Transverse colon (tissue), 4 donors: ENCODE results near the gene SCN4B. TPM values are rescaled to one million over a fixed set of nuclear protein-coding genes. Genes with fewer than 3 reads are reported as not detected.

Experiments used
- DNase-seq: peaks from one replicate; pipeline ENCODE4 v3.0.0-alpha.2; 2019
- H3K27ac ChIP-seq, 4 donors: fragments of 200-600 bp; sonication (generic); 2 replicates each; pipeline ENCODE4 v1.5.1; 2016 to 2018; ENCODE audit warnings: inconsistent platforms in 4 of 4
- H3K27me3 ChIP-seq: fragments of 200-600 bp; sonication (generic); 2 replicates; pipeline ENCODE4 v1.5.1; 2017; ENCODE audit warnings: inconsistent platforms
- H3K36me3 ChIP-seq, 4 donors: fragments of 200-600 bp; sonication (generic); 2 replicates each; pipeline ENCODE4 v1.5.1; 2017 to 2019; ENCODE audit warnings: inconsistent platforms in 4 of 4
- H3K4me1 ChIP-seq, 4 donors: fragments of 200-600 bp; sonication (generic); 2 replicates each; pipeline ENCODE4 v1.5.1; 2017 to 2020; ENCODE audit warnings: inconsistent platforms in 4 of 4
- H3K4me3 ChIP-seq, 4 donors: fragments of 200-600 bp; sonication (generic); 1 replicate in 1 of 4; 2 replicates in 3 of 4; pipeline versions ENCODE4 v1.5.1 to v1.6.1; 2017 to 2019; ENCODE audit warnings: inconsistent platforms in 4 of 4
- H3K9me3 ChIP-seq, 2 donors: fragments of 200-600 bp; sonication (generic); 2 replicates each; pipeline ENCODE4 v1.5.1; 2017 to 2019; ENCODE audit warnings: inconsistent platforms in 2 of 2
- EP300 ChIP-seq: sonication (generic); formaldehyde crosslinking; IDR thresholded peaks from one replicate; pipeline ENCODE4 v1.6.1; 2017; ENCODE audit warnings: antibody characterized with exemption, low read depth
- POLR2A ChIP-seq: fragments of 450-650 bp; IDR thresholded peaks from one replicate; pipeline ENCODE4 v1.6.1; 2016; ENCODE audit warnings: antibody characterized with exemption, mild to moderate bottlenecking, moderate library complexity
- POLR2AphosphoS5 ChIP-seq, 3 donors: sonication (generic); formaldehyde crosslinking; IDR thresholded peaks; one replicate each; pipeline ENCODE4 v1.6.1; 2016; ENCODE audit warnings: antibody characterized with exemption in 3 of 3
- WGBS, 2 donors: methylation state at CpG; one replicate each; pipeline ENCODE4 v1.1.5; 2018; ENCODE audit warnings: low coverage in 1 of 2; 5-methylcytosine and 5-hydroxymethylcytosine counted together
- in situ Hi-C, 4 donors: fragments of 200-750 bp; cut with MboI; loops; one replicate each; pipeline versions ENCODE4 v1.15.0 to v1.15.1; 2017; ENCODE audit warnings: low sequenced_read_pairs in 3 of 4, low pct_ligation_motif_present in 1 of 4, low pct_unique_long_range_greater_than_20kb in 1 of 4
- intact Hi-C: fragments of 100-400 bp; cut with DNase I; formaldehyde crosslinking; loops from one replicate; pipeline ENCODE4 v1.15.1; 2023; ENCODE audit warnings: low total_unique reads
- total RNA-seq, 4 donors: library from RNA; depleted of rRNA; stranded (reverse); fragments of >200 nt; gene quantifications; one replicate each; pipeline ENCODE4 v1.1.0, GENCODE V29; 2016
- TF ChIP-seq, protein P1 (sequence below), 5 experiments: fragments of 200-600 bp in 3 of 5; fragments of 450-650 bp in 2 of 5; sonication (generic) in 3 of 5; IDR thresholded peaks; 1 replicate in 2 of 5; 2 replicates in 3 of 5; pipeline ENCODE4 v1.5.1; 2016 to 2017; ENCODE audit warnings: antibody characterized with exemption in 5 of 5, inconsistent platforms in 3 of 5, mild to moderate bottlenecking in 2 of 5, moderate library complexity in 1 of 5

The SCN4B gene
- total RNA-seq, 4 donors from 2014 or later, result 0.41 to 1.1 (median 0.75) TPM; not detected in 1

GRCh38 chr11:118145285-118146227, 7.1 kb downstream of the SCN4B start:
- intact Hi-C loops, result loop anchor here (2.0 kb wide), 1 partner anchor 25 kb away; no protein-coding TSS in a partner anchor
- Histone ChIP-seq H3K27me3 (peaks cover 67% of the 10 kb centered on the region), H3K36me3 (no peaks in the 10 kb centered on the region)

GRCh38 chr11:118144301-118145268, 8.0 kb downstream of the SCN4B start:
- H3K27ac ChIP-seq, result no peak overlapping the region
- in situ Hi-C loops, result loop anchor here in 2 of 4 donors (10.0 to 25.0 kb wide), 2 partner anchors 210 to 343 kb away; partner anchors contain the start of gene UBE4A (in 1 of the 2)
- no peak for DNase-seq

More at GRCh38 chr11:118145285-118146227, 7.1 kb downstream of the SCN4B start:
- TF ChIP-seq, protein P1, sequence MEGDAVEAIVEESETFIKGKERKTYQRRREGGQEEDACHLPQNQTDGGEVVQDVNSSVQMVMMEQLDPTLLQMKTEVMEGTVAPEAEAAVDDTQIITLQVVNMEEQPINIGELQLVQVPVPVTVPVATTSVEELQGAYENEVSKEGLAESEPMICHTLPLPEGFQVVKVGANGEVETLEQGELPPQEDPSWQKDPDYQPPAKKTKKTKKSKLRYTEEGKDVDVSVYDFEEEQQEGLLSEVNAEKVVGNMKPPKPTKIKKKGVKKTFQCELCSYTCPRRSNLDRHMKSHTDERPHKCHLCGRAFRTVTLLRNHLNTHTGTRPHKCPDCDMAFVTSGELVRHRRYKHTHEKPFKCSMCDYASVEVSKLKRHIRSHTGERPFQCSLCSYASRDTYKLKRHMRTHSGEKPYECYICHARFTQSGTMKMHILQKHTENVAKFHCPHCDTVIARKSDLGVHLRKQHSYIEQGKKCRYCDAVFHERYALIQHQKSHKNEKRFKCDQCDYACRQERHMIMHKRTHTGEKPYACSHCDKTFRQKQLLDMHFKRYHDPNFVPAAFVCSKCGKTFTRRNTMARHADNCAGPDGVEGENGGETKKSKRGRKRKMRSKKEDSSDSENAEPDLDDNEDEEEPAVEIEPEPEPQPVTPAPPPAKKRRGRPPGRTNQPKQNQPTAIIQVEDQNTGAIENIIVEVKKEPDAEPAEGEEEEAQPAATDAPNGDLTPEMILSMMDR (IDR thresholded peaks at IDR 0.05), result peak; percentile 87 to 97 (median 93)
- TF ChIP-seq POLR2AphosphoS5 (IDR thresholded peaks at IDR 0.05), result peak in 2 of 3 donors; percentile 20 to 34
- no peak for TF ChIP-seq EP300
- TF ChIP-seq POLR2A, result no peak
- in situ Hi-C loops, result loop anchor here in 2 of 4 donors (10.0 to 25.0 kb wide), 2 partner anchors 209 to 342 kb away; partner anchors contain the start of gene UBE4A (in 1 of the 2)
- H3K4me3 ChIP-seq, result peak overlapping the region; percentile 40 to 68 (median 54)
- DNase-seq, result peak; percentile 96
- peak overlapping the region; percentile 18 to 46 (median 44) for H3K27ac ChIP-seq
- peaks cover 0 to 8% (median 7%) of the 10 kb centered on the region in 4 donors for H3K4me1 ChIP-seq
- 0 to 1% methylated on average over 1 to 66 of the region's 78 CpGs for WGBS, 2 donors
- H3K9me3 ChIP-seq, result no peaks in the 10 kb centered on the region

DNA sequence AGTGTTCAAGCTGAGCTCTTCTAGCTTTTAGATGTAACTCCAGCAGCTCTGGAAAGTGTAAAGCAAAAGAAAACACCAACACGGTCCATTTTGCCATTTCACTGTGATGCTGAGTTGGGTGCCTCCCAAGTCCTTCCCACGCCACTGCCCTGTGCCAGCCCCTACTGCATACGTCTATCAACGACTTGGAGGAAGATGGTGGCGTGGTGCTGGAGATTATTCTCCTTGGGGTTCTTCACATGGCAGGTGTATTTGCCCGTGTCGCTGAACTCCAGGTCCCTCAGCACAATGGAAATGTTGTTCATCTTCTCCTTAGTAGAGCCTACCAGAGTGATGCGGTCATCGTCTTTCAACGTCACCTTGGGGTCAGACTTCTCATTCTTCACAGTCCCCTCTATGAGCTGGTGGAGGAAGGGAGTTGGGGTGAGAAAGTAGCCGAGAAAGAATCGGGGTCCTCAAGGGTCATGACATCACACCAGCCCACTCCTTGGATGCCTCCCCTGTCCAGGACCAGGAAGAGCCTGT, 8.9 kb downstream of the SCN4B start:
- TF ChIP-seq POLR2A, result no peak
- no peak for TF ChIP-seq EP300
- TF ChIP-seq, protein P1 (IDR thresholded peaks at IDR 0.05), result no peak
- TF ChIP-seq POLR2AphosphoS5 (IDR thresholded peaks at IDR 0.05), result no peak
- 75 to 100% methylated on average over 1 to 12 of the region's 12 CpGs for WGBS, 2 donors
- in situ Hi-C loops (loop anchor here in 2 of 4 donors (10.0 to 25.0 kb wide), 2 partner anchors 211 to 344 kb away; partner anchors contain the start of gene UBE4A (in 1 of the 2)), intact Hi-C loops (loop anchor here (2.0 kb wide), 1 partner anchor 27 kb away; no protein-coding TSS in a partner anchor)
- no peak overlapping the region for H3K4me3 ChIP-seq
- H3K9me3 ChIP-seq, result no peaks in the 10 kb centered on the region
- DNase-seq, result no peak
- no peak overlapping the region for H3K27ac ChIP-seq
- H3K27me3 ChIP-seq, result peaks cover 74% of the 10 kb centered on the region
- H3K36me3 ChIP-seq, result no peaks in the 10 kb centered on the region
- H3K4me1 ChIP-seq, result peaks cover 0 to 8% (median 7%) of the 10 kb centered on the region in 4 donors

More at GRCh38 chr11:118144301-118145268, 8.0 kb downstream of the SCN4B start:
- TF ChIP-seq POLR2AphosphoS5 (IDR thresholded peaks at IDR 0.05) (no peak), POLR2A (no peak), EP300 (no peak)
- TF ChIP-seq, protein P1 (IDR thresholded peaks at IDR 0.05), result no peak
- Histone ChIP-seq H3K4me3 (no peak overlapping the region), H3K4me1 (peaks cover 0 to 8% (median 7%) of the 10 kb centered on the region in 4 donors), H3K9me3 (no peaks in the 10 kb centered on the region), H3K36me3 (no peaks in the 10 kb centered on the region), H3K27me3 (peaks cover 71% of the 10 kb centered on the region)
- WGBS, 2 donors, result 48 to 53% methylated on average over 9 to 20 of the region's 20 CpGs
- intact Hi-C loops, result loop anchor here (2.0 kb wide), 1 partner anchor 26 kb away; no protein-coding TSS in a partner anchor
